Testis (tissue), 2 donors: ENCODE results near the gene FSTL5.

Experiments used
- CTCF ChIP-seq, 3 experiments: fragments of 450-650 bp in 2 of 3; fragments of 200-600 bp in 1 of 3; sonication (generic) in 1 of 3; IDR thresholded peaks; one replicate each; pipeline ENCODE4 v1.5.1; 2016 to 2019; ENCODE audit warnings: antibody characterized with exemption in 3 of 3, mild to moderate bottlenecking in 2 of 3, moderate library complexity in 1 of 3
- POLR2A ChIP-seq: fragments of 450-650 bp; IDR thresholded peaks from one replicate; pipeline ENCODE4 v1.6.1; 2017; ENCODE audit warnings: antibody characterized with exemption, mild to moderate bottlenecking, moderate library complexity

DNA sequence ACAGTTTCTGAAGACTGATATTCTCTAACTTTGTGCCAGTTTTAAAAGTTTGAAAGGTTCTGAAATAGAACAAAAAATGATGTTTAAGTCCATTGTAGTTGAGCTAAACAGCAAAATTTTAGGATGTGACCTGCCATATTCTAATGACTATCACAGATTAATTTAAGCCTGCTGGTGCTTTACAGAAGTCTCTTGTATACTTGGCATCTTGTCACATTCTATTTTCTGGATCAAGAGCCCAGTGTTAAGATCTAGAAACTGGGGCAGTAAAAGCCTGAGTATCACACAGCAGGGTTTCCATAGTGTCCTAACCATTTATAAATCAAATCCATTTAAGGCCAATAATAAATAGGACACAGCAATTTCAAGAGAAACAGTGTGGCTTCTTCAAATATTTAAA is 12.4 kb downstream of the FSTL5 start:
- TF ChIP-seq CTCF (IDR thresholded peaks at IDR 0.05), result no peak
- no peak for TF ChIP-seq POLR2A
